Measurements from ENCODE around the gene LGR6.

LGR6 gene

DNA sequence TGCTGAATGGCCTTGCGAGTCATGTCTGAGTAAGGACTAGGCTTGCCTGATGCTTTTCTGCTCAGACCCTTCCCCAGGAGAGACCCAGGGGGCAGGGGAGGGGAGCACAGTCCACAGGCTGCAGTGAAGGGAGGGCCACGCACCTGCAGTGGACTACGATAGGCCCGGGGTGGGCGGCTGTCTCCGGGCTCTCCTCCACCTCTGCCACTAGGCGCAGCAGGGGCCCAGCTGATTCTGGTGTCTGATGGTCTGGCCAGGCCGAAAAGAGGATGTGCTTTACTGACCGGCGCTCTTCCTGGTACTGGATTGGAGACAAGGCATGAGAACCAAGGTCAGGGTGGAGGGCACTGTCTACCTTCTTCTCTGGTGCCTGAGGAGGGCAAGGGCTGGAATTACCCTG, 41.2 kb upstream of the LGR6 start:
- Histone ChIP-seq H3K27me3 (no peaks in the 10 kb centered on the region), H3K36me3 (no peaks in the 10 kb centered on the region)
- DNase-seq, result no peak

DNA sequence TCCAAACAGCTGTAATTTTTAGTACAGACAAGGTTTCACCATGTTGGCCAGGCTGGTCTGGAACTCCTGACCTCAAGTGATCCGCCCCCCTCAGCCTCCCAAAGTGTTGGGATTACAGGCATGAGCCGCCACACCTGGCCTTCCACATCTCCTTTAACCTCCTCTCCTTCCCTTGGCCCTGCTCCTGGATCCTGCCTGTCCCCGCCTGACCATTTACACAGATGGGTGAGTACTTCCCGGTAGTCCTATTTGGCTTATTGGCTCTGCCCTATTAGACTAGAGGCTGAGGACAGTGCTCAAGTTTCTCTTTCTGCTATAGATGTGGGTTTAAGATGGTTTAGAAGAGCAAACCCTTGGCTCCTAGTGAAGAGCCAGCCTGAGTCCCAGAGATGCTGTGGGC, 40.3 kb upstream of the LGR6 start:
- H3K27me3 ChIP-seq, result no peaks in the 10 kb centered on the region
- TF ChIP-seq, protein P1, sequence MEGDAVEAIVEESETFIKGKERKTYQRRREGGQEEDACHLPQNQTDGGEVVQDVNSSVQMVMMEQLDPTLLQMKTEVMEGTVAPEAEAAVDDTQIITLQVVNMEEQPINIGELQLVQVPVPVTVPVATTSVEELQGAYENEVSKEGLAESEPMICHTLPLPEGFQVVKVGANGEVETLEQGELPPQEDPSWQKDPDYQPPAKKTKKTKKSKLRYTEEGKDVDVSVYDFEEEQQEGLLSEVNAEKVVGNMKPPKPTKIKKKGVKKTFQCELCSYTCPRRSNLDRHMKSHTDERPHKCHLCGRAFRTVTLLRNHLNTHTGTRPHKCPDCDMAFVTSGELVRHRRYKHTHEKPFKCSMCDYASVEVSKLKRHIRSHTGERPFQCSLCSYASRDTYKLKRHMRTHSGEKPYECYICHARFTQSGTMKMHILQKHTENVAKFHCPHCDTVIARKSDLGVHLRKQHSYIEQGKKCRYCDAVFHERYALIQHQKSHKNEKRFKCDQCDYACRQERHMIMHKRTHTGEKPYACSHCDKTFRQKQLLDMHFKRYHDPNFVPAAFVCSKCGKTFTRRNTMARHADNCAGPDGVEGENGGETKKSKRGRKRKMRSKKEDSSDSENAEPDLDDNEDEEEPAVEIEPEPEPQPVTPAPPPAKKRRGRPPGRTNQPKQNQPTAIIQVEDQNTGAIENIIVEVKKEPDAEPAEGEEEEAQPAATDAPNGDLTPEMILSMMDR (IDR thresholded peaks at IDR 0.05; ENCODE audit: low read depth, low read length), result no peak
- peaks cover 9% of the 10 kb centered on the region for H3K4me1 ChIP-seq
- no peak overlapping the region for H3K4me3 ChIP-seq (ENCODE audit: low read depth, low read length)
- no peak for DNase-seq
- H3K9me3 ChIP-seq, result no peaks in the 10 kb centered on the region
- no peaks in the 10 kb centered on the region for H3K36me3 ChIP-seq

More for the DNA sequence above, 41.2 kb upstream of the LGR6 start:
- Histone ChIP-seq H3K4me1 (peaks cover 9% of the 10 kb centered on the region), H3K9me3 (no peaks in the 10 kb centered on the region), H3K4me3 (ENCODE audit: low read depth, low read length) (no peak overlapping the region)
- TF ChIP-seq, protein P1 (IDR thresholded peaks at IDR 0.05; ENCODE audit: low read depth, low read length), result no peak

DNA sequence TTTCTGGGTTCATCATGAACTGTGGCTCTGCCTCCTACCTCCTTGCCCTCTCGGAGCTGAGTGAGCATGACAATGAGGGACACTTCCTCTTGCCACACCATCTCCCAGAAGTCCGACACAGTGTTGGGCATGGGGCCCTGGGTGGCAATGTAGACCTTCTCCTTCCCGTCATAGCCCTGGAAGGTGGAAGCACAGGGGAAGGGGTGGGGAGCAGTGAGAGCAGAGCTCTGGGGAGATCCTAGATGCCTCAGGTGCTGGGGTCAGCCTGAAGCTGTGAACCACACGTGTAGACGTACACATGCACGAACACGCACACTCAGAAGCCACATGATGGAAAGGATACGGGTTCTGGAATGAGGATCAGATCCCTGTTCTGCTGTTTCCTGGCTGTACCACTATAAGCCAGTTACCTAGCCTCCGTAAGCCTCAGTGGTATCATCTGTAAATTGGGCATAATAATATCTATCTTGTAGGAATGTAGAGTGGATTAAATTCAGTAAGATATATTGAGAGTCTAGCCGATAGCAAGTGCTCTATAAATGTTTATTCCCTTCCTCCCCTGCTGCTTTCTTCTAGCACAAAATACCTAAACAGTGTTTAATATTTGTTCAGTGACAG, 39.3 kb upstream of the LGR6 start:
- DNase-seq, result no peak
- TF ChIP-seq, protein P1 (IDR thresholded peaks at IDR 0.05; ENCODE audit: low read depth, low read length), result no peak
- Histone ChIP-seq H3K4me3 (ENCODE audit: low read depth, low read length) (no peak overlapping the region), H3K27me3 (no peaks in the 10 kb centered on the region), H3K36me3 (no peaks in the 10 kb centered on the region), H3K4me1 (peaks cover 9% of the 10 kb centered on the region), H3K9me3 (no peaks in the 10 kb centered on the region)

DNA sequence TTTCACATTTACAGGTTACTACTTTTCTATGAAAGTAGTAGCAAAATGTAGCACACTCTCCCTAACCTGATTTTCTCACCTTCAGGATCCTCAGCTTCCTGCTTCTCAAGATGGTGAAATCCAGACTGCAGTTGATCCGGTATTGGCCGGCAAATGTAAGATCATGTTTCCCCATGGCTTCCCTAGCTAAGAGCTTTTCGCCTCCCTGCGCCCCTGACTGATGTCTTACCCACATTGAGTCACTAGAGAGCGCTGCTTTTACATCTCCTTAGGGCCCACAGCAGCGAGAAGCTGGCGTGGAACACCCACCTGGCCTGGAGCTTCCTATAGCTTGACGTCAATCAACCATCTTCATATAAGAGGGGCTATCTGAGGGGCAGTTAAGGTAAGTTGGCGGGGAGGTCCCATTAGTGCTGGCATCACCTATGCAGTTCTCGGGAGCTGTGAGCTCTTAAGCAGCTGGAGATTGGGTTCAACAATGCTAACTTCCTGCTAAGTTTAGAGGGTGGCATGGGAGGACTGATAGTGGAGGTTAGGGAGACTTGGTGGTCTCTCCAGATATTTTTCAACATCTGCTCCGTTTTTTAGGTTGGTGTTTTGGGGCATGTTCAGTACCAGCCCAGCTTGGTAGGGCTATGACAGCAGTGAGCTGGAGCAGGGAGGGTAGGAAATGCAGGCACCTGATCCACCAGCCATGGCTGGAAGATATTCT, 38.7 kb upstream of the LGR6 start:
- peak; percentile 51 for DNase-seq
- no peaks in the 10 kb centered on the region for H3K9me3 ChIP-seq
- TF ChIP-seq, protein P1 (IDR thresholded peaks at IDR 0.05; ENCODE audit: low read depth, low read length), result peak; percentile 67
- no peaks in the 10 kb centered on the region for H3K27me3 ChIP-seq
- H3K4me1 ChIP-seq, result peaks cover 9% of the 10 kb centered on the region
- no peak overlapping the region for H3K4me3 ChIP-seq (ENCODE audit: low read depth, low read length)
- no peaks in the 10 kb centered on the region for H3K36me3 ChIP-seq

DNA sequence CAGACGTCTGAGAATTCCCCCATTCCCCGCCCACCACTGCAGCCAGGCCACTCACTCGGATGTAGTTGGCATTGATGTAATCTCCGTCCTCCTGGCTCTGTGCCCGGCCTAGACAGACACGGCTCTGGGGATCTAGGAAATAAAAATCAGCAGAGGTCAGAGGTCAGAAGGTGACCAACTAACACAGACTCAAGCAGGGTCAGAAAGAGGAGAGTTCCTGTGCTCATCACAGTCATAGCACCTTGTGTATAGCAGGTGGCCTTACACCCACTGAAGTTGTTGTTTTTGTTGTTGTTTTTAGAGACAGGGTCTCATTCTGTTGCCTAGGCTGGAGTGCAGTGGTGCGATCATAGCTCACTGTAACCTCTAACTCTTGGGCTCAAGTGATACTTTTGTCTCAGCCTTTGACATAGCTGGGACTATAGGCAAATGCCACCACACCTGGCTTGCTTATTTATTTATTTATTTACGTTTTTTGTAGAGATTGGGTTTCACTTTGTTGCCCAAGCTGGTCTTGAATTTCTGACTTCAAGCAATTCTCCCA, 38.0 kb upstream of the LGR6 start:
- H3K36me3 ChIP-seq, result no peaks in the 10 kb centered on the region
- H3K27me3 ChIP-seq, result no peaks in the 10 kb centered on the region
- DNase-seq, result peak; percentile 85
- H3K4me1 ChIP-seq, result peaks cover 9% of the 10 kb centered on the region
- H3K4me3 ChIP-seq (ENCODE audit: low read depth, low read length), result no peak overlapping the region
- H3K9me3 ChIP-seq, result no peaks in the 10 kb centered on the region
- TF ChIP-seq, protein P1 (IDR thresholded peaks at IDR 0.05; ENCODE audit: low read depth, low read length), result no peak

DNA sequence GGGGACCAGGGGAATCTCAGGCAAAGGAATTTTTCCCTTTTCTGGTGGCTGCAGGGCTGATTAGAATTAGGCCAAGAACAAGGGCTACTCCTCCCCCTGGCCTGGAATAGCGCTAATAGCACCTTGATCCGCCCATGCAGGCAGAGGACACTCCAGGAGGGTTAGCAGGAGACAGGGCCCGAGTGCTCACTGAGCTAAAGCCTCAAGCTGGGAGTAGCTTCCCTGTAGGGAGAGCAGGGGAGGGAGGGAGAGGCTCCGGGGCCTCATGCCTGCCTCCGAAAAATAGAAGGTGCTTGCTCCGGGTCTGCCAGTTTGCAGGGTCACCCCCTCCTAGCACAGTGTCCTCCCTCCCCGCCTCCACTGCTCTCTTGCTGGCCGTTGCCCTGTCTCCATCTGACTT, 37.0 kb upstream of the LGR6 start:
- Histone ChIP-seq H3K4me3 (ENCODE audit: low read depth, low read length) (no peak overlapping the region), H3K36me3 (no peaks in the 10 kb centered on the region), H3K27me3 (no peaks in the 10 kb centered on the region), H3K9me3 (no peaks in the 10 kb centered on the region), H3K4me1 (peaks cover 9% of the 10 kb centered on the region)
- TF ChIP-seq, protein P1 (IDR thresholded peaks at IDR 0.05; ENCODE audit: low read depth, low read length), result no peak
- no peak for DNase-seq

Data from BE2C (cell line).